ENCODE data around the gene ITIH1.

Gene ITIH1

GRCh38 chr3:52817860-52818259, 40.5 kb downstream of the ITIH1 start:
- no peak for DNase-seq

GRCh38 chr3:52819936-52820335, 42.5 kb downstream of the ITIH1 start:
- DNase-seq = no peak

- DNase-seq = peak; percentile 8
These were observed 43.3 kb downstream of the ITIH1 start for GRCh38 chr3:52820736-52821135.

GRCh38 chr3:52822363-52822762, 45.0 kb downstream of the ITIH1 start:
- no peak for DNase-seq

- no peak for DNase-seq
These were observed 46.6 kb downstream of the ITIH1 start for GRCh38 chr3:52824037-52824436.

- DNase-seq = no peak
These were observed 50.0 kb downstream of the ITIH1 start for GRCh38 chr3:52827441-52827840.

GRCh38 chr3:52827866-52828376, 50.5 kb downstream of the ITIH1 start:
- no peak for DNase-seq

- no peak for DNase-seq
These were observed 52.1 kb downstream of the ITIH1 start for GRCh38 chr3:52829482-52829881.

GRCh38 chr3:52829906-52830463, 52.6 kb downstream of the ITIH1 start:
- DNase-seq = no peak

GRCh38 chr3:52830535-52831258, 53.3 kb downstream of the ITIH1 start, which contains the start of gene ITIH4:
Gene ITIH4, minus strand, starts transcription at chr3:52830672. Its CDS starts 30 bp downstream, at chr3:52830642.
- no peak for DNase-seq

GRCh38 chr3:52831500-52832301, 54.3 kb downstream of the ITIH1 start:
- no peak for DNase-seq

GRCh38 chr3:52833202-52833601, 55.8 kb downstream of the ITIH1 start:
- no peak for DNase-seq

GRCh38 chr3:52834871-52835501, 57.6 kb downstream of the ITIH1 start, which contains the start of gene MUSTN1:
Gene MUSTN1, minus strand, starts transcription at chr3:52835019. Its CDS starts 71 bp downstream, at chr3:52834948.
- no peak for DNase-seq

GRCh38 chr3:52835766-52836470, 58.5 kb downstream of the ITIH1 start:
- DNase-seq = no peak

GRCh38 chr3:52836471-52836845, 59.1 kb downstream of the ITIH1 start:
- no peak for DNase-seq

- no peak for DNase-seq
These were observed 59.6 kb downstream of the ITIH1 start for GRCh38 chr3:52836986-52837385.

GRCh38 chr3:52838561-52839267, 61.3 kb downstream of the ITIH1 start:
- no peak for DNase-seq

GRCh38 chr3:52839268-52839575, 61.8 kb downstream of the ITIH1 start:
- DNase-seq = no peak

- no peak for DNase-seq
These were observed 62.6 kb downstream of the ITIH1 start for GRCh38 chr3:52839892-52840545.

GRCh38 chr3:52841211-52841980, 64.0 kb downstream of the ITIH1 start:
- no peak for DNase-seq

Data from NCI-H1092 (cell line).